GM23338 (cell line): ENCODE results near the gene SPCS2.

Experiments
- CREB1 ChIP-seq: fragments of 250-450 bp; sonication (Bioruptor Pico); IDR thresholded peaks from 2 replicates; pipeline ENCODE4 v1.5.0; 2020; ENCODE audit warnings: low read depth, mild to moderate bottlenecking, moderate library complexity
- CTCF ChIP-seq, 2 experiments: fragments of 200-600 bp in 1 of 2; sonication (generic) in 1 of 2; conservative IDR thresholded peaks; 2 replicates each; pipeline versions ENCODE4 v1.5.1 to v1.6.1; 2016 to 2017; ENCODE audit warnings: antibody characterized with exemption in 2 of 2, low read depth in 2 of 2, mild to moderate bottlenecking in 2 of 2, moderate library complexity in 1 of 2
- EZH2 ChIP-seq: fragments of 200-600 bp; sonication (generic); IDR thresholded peaks from one replicate; pipeline ENCODE4 v1.8.0; 2017; ENCODE audit warnings: antibody characterized with exemption, mild to moderate bottlenecking, low read depth; ENCODE audit not compliant: unreplicated experiment
- NANOG ChIP-seq: IDR thresholded peaks from 2 replicates; pipeline ENCODE4 v1.6.1; 2016; ENCODE audit warnings: antibody characterized with exemption, borderline replicate concordance
- POLR2AphosphoS5 ChIP-seq: IDR thresholded peaks from 2 replicates; pipeline ENCODE4 v1.6.1; 2016; ENCODE audit warnings: antibody characterized with exemption, low read depth

GRCh38 chr11:75001686-75002085, 52.6 kb downstream of the SPCS2 start:
- TF ChIP-seq CTCF (conservative IDR thresholded peaks at IDR 0.05; ENCODE audit: low read depth in 2 of 2), result no peak
- no peak for TF ChIP-seq POLR2AphosphoS5
- no peak for TF ChIP-seq CREB1
- TF ChIP-seq EZH2, result no peak
- TF ChIP-seq NANOG, result no peak
